ENCODE data around the gene PLPP3. TPM values are rescaled to one million over a fixed set of nuclear protein-coding genes. Genes with fewer than 3 reads are reported as not detected.

Gene PLPP3
- total and polyA plus RNA-seq, 9 of the 15 experiments (the other 6 are each of a cell fraction or from before 2014, with no cell fraction given), result 0.07 to 0.54 (median 0.20) TPM

- BruUV-seq (replicated peaks), result no TSS peak
- Histone ChIP-seq H3K4me2 (ENCODE audit: insufficient read depth, low read length) (no peak overlapping the region), H3K9me1 (ENCODE audit: control insufficient read depth, insufficient read depth, low read length) (peaks cover 3% of the 10 kb centered on the region), H3K36me3 (ENCODE audit: control insufficient read depth, insufficient read depth, low read length) (no peaks in the 10 kb centered on the region), H3K4me3 (no peak overlapping the region), H4K20me1 (replicated peaks; ENCODE audit: control insufficient read depth, insufficient read depth, low read length) (no peaks in the 10 kb centered on the region), H3K4me1 (replicated peaks in 1 of 2; ENCODE audit: control insufficient read depth in 2 of 2, insufficient read depth in 2 of 2, low read length in 2 of 2) (no peaks in the 10 kb centered on the region), H3K27ac (ENCODE audit: extremely low read depth, low read depth, low read length) (no peak overlapping the region), H3K27me3 (ENCODE audit: control insufficient read depth in 2 of 2, insufficient read depth in 2 of 2, low read length in 2 of 2) (no peaks in the 10 kb centered on the region), H3K79me2 (ENCODE audit: control insufficient read depth, insufficient read depth, low read length) (no peaks in the 10 kb centered on the region), H3K9me3 (replicated peaks; ENCODE audit: control insufficient read depth, insufficient read depth, low read depth, low read length) (no peaks in the 10 kb centered on the region), H3K9ac (ENCODE audit: insufficient read depth in 1 of 2, low read depth in 2 of 2, low read length in 2 of 2) (no peak overlapping the region), H2AFZ (ENCODE audit: low read depth, low read length) (no peak overlapping the region)
- no peak for DNase-seq (ENCODE audit: extremely low read depth in 1 of 4, low spot score in 3 of 4)
- in situ Hi-C loops (cut with MboI) (no loop called here), intact Hi-C loops (cut with micrococcal nuclease) (no loop called here)
- WGBS (ENCODE audit: insufficient coverage, low coverage, missing lambda C conversion rate), result 1% methylated on average over 7 of the region's 8 CpGs
- ChIA-PET POLR2A (interaction anchor here (1.1 kb wide), 1 partner anchor 57 kb away, joined by 3 read pairs; no protein-coding TSS in a partner anchor), CTCF (ENCODE audit: low intra/inter-chr PET ratio) (no interaction called here)
- no peak for ATAC-seq
- no peak for TF ChIP-seq IRF2 (CRISPR knock-in tag; IDR thresholded peaks at IDR 0.05)
- TF ChIP-seq, protein P1, sequence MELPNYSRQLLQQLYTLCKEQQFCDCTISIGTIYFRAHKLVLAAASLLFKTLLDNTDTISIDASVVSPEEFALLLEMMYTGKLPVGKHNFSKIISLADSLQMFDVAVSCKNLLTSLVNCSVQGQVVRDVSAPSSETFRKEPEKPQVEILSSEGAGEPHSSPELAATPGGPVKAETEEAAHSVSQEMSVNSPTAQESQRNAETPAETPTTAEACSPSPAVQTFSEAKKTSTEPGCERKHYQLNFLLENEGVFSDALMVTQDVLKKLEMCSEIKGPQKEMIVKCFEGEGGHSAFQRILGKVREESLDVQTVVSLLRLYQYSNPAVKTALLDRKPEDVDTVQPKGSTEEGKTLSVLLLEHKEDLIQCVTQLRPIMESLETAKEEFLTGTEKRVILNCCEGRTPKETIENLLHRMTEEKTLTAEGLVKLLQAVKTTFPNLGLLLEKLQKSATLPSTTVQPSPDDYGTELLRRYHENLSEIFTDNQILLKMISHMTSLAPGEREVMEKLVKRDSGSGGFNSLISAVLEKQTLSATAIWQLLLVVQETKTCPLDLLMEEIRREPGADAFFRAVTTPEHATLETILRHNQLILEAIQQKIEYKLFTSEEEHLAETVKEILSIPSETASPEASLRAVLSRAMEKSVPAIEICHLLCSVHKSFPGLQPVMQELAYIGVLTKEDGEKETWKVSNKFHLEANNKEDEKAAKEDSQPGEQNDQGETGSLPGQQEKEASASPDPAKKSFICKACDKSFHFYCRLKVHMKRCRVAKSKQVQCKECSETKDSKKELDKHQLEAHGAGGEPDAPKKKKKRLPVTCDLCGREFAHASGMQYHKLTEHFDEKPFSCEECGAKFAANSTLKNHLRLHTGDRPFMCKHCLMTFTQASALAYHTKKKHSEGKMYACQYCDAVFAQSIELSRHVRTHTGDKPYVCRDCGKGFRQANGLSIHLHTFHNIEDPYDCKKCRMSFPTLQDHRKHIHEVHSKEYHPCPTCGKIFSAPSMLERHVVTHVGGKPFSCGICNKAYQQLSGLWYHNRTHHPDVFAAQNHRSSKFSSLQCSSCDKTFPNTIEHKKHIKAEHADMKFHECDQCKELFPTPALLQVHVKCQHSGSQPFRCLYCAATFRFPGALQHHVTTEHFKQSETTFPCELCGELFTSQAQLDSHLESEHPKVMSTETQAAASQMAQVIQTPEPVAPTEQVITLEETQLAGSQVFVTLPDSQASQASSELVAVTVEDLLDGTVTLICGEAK (IDR thresholded peaks at IDR 0.05), result no peak
- TF ChIP-seq, protein P1 (CRISPR knock-in tag; IDR thresholded peaks at IDR 0.05), result no peak
- TF ChIP-seq ESRRB (CRISPR knock-in tag; IDR thresholded peaks at IDR 0.05; ENCODE audit: borderline replicate concordance), result no peak
- no peak for TF ChIP-seq HIVEP1 (CRISPR knock-in tag; IDR thresholded peaks at IDR 0.05)
- TF ChIP-seq FOXP1 (CRISPR knock-in tag; IDR thresholded peaks at IDR 0.05), result no peak
- no peak for TF ChIP-seq GABPB2 (CRISPR knock-in tag; conservative IDR thresholded peaks at IDR 0.05)
- no peak for FAIRE-seq
Observed at GRCh38 chr1:56561227-56562019, 17.9 kb downstream of the PLPP3 start.
